HG03103 (cell line): Measurements from ENCODE around the gene RBP3.

Experiments used
- ATAC-seq: cut with Tn5 transposase; IDR thresholded peaks from one replicate; pipeline ENCODE4 v1.9.1; 2021; ENCODE audit warnings: low read depth; ENCODE audit not compliant: unreplicated experiment

RBP3 gene

GRCh38 chr10:47317251-47317650, 30.9 kb upstream of the RBP3 start:
- ATAC-seq: no peak

GRCh38 chr10:47318706-47319105, 29.5 kb upstream of the RBP3 start:
- no peak for ATAC-seq

- no peak for ATAC-seq
These were observed 28.4 kb upstream of the RBP3 start for GRCh38 chr10:47319784-47320183.

DNA sequence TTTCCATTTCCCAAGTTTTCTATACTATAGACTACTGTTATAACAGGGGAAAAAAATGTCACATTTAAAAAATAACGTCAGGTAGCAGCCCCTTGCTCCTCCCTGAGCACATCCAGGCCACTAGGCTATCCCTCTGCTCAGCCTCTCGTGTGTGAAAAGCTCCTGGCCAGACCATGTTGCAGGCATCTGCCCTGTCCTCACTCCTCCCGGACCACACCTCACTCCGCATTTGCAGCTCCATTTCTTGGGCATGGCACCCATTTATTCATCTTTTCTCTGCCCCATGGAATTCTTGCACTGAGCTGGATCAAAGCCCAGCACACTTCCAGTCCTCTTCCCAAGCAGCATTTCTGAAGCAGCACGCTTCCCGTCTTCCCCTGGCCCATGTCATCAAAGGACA, 27.4 kb upstream of the RBP3 start:
- no peak for ATAC-seq

DNA sequence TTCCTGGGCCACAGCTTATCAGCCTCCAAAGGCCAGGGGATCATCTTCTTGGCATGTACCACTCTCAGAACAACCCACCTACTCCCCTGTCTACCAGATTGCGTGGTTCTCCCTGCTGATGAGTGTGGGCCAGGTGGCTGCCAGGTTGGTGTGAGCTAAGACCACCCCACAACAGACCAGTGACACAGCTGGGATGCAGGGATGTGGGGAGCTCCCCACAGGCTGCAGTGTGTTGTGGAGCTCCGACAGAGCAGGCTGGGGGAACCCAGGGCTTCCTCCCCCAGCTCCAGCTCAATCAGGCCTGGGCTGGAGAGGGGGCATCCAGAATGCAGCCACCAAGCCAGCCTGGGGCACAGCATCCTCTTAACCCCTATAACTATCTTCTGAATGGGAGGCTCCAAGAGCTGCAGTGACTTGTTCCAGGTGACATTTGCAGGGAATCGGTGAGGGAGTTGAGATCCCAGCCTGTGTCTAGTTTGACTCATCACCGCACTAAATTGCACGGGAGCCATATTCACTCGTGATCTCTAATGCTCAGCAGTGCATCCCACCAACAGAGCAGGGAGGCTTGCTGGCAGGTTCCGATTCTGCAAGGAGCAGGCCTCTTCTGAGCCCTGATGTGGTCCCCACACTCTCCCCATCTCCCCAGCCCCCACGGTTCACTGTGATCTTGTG, 26.5 kb upstream of the RBP3 start:
- no peak for ATAC-seq

GRCh38 chr10:47322300-47323061, 25.7 kb upstream of the RBP3 start, which contains the start of gene GDF2:
Gene GDF2 (plus strand): TSS chr10:47322454. CDS start chr10:47322669, 215 bp downstream.
- no peak for ATAC-seq

DNA sequence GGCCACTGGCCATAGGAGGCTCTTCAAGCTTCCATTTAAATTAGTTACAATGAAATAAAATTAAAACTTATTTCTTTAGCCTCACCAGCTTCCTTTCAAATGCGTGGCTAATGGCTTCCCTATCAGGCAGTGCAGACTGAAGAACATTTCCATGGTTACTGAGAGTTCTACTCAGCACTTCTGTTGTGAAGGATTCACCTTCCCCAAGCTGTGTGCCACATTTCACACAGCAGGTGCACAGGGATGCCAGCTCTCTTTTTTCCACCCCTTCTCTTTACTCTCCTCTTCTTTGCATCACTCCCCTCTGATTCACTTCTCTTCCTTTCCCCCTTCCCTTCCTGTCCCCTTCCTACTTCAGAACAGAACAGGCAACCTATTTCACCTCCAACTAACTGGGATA, 25.1 kb upstream of the RBP3 start:
- ATAC-seq: no peak

- no peak for ATAC-seq
These were observed 24.4 kb upstream of the RBP3 start for GRCh38 chr10:47323636-47324296.

DNA sequence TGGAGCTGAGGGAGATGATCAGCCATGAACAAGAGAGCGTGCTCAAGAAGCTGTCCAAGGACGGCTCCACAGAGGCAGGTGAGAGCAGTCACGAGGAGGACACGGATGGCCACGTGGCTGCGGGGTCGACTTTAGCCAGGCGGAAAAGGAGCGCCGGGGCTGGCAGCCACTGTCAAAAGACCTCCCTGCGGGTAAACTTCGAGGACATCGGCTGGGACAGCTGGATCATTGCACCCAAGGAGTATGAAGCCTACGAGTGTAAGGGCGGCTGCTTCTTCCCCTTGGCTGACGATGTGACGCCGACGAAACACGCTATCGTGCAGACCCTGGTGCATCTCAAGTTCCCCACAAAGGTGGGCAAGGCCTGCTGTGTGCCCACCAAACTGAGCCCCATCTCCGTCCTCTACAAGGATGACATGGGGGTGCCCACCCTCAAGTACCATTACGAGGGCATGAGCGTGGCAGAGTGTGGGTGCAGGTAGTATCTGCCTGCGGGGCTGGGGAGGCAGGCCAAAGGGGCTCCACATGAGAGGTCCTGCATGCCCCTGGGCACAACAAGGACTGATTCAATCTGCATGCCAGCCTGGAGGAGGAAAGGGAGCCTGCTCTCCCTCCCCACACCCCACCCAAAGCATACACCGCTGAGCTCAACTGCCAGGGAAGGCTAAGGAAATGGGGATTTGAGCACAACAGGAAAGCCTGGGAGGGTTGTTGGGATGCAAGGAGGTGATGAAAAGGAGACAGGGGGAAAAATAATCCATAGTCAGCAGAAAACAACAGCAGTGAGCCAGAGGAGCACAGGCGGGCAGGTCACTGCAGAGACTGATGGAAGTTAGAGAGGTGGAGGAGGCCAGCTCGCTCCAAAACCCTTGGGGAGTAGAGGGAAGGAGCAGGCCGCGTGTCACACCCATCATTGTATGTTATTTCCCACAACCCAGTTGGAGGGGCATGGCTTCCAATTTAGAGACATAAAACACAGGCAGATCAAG, 22.6 kb upstream of the RBP3 start:
- ATAC-seq: no peak

DNA sequence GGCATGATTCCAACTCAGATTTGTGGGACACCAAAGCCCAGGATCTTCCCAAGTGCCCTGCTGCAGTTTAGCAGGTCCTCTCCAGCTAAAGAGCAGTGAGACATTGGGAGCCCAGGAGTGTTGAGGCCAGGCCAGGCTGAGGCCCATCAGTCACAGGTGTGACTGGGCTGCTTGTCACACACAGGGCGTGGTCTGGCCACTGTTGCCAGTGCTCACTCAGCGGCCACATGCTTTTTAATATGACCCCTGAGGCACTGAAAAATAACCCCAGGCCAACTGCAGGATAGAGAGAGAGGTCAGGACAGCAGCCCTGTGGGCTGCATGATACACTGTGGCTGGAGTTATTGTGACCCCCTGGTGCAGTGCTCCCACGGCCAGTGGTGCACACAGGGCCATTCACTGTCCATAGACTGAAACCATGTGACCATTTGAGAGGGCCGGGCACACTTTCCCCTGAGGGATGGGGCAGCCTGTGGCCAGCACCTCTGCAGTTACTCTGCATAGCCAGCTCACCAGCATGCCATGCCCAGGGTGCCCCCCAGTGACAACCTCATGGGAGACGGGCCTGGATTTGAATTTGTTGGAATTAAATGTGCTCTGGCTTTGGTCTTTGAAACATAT, 21.7 kb upstream of the RBP3 start:
- no peak for ATAC-seq

DNA sequence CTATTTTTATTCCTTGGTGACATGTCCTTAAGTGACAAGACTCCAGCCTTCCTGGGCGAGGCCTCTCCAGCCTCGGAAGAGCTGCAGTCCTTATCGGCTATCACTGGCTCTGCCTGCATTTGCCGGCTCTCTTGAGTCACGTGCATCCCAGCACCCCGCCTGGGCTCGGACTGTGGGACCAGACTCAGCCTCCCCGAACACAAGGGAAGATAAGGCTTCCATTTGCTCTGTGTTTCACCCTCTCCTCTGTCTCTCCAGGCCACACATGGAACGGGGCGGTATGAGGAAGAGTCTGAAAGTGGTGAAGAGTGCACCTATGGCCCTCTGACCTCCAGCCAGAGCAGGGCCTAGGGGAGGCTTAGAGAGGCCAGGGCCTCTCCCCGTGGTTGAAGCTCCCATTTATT, 21.2 kb upstream of the RBP3 start:
- ATAC-seq: no peak

- no peak for ATAC-seq
These were observed 18.3 kb upstream of the RBP3 start for GRCh38 chr10:47329855-47330254.

DNA sequence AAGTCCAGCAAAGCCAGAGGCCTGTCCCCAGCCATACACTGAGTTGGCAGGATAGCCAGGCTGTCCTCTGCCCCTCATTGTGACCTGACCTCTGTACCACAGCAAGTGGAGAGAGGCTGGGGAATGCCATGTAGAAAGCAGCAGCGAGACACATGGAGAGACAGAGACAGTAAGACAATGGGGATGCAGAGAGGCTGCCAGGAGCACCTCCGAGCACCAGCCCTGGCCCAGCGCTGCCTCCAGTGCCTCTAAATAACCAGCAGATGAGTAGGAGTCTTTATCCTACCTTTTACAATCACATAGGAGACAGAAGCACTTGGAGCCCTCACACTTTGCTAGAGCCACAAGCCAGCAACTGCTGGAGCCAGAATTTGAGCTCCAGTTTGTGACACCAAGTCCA, 17.8 kb upstream of the RBP3 start:
- no peak for ATAC-seq

GRCh38 chr10:47330804-47331203, 17.4 kb upstream of the RBP3 start:
- no peak for ATAC-seq

GRCh38 chr10:47331491-47331890, 16.7 kb upstream of the RBP3 start:
- ATAC-seq: no peak

GRCh38 chr10:47331954-47332353, 16.2 kb upstream of the RBP3 start:
- ATAC-seq: no peak

DNA sequence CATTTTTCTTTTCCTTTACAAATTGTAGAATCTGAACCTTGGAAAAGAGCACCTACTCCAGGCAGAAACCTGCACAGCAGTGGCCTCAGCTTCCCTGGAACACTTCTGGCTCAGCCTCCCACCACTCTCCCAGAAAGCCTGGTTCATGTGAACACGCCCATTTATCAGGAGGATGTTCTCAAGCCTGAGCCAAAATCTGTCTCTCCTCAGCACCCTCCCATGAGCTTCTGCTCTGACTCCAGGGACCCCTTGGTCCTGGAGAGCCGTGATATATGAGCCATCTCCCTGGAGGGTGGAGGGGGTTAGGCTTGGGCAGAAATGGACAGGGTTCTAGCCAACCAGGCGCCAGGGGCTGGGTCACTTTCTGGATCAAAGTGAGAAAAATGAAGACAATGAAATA, 15.8 kb upstream of the RBP3 start:
- ATAC-seq: no peak

DNA sequence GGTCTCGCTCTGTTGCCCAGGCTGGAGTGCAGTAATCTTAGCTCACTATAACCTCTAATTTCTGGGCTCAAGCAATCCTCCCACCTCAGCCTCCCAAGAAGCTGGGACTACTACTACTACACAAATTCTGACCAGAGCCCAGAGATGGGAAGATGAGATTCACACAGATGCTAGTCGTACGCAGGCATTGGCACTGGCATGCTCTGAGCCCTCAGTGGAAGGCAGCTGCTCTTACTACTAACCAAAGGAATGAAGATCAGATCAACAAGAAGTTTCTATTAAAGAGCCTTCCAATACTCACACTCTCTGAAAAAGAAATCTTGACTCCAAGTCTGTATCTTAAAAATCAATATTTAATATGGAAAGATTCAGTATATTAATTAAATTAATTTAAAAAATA, 15.2 kb upstream of the RBP3 start:
- no peak for ATAC-seq

GRCh38 chr10:47333532-47333931, 14.6 kb upstream of the RBP3 start:
- no peak for ATAC-seq
